Vagina (tissue), 2 donors: ENCODE measurements around the gene MAB21L4. TPM values are rescaled to one million over a fixed set of nuclear protein-coding genes. Genes with fewer than 3 reads are reported as not detected.

ENCODE experiments used
- DNase-seq, 2 donors: peaks; one replicate each; pipeline ENCODE4 v3.0.0-alpha.2; 2017; ENCODE audit errors: extremely low spot score in 2 of 2
- H3K27ac ChIP-seq: fragments of 200-600 bp; sonication (generic); one replicate; pipeline ENCODE4 v1.5.1; 2019
- H3K27me3 ChIP-seq: fragments of 200-600 bp; sonication (generic); one replicate; pipeline ENCODE4 v1.5.1; 2019
- H3K36me3 ChIP-seq, 2 donors: fragments of 200-600 bp; sonication (generic); one replicate each; pipeline ENCODE4 v1.5.1; 2017 to 2019
- H3K4me1 ChIP-seq: fragments of 200-600 bp; sonication (generic); one replicate; pipeline ENCODE4 v1.5.1; 2019
- H3K4me3 ChIP-seq, 2 donors: fragments of 200-600 bp; sonication (generic); 1 replicate in 1 of 2; 2 replicates in 1 of 2; pipeline ENCODE4 v1.5.1; 2016 to 2019
- H3K9me3 ChIP-seq: fragments of 200-600 bp; sonication (generic); one replicate; pipeline ENCODE4 v1.5.1; 2019
- POLR2A ChIP-seq, 2 donors: fragments of 450-650 bp; IDR thresholded peaks; one replicate each; pipeline ENCODE4 v1.6.1; 2017; ENCODE audit warnings: antibody characterized with exemption in 2 of 2, mild to moderate bottlenecking in 2 of 2, moderate library complexity in 2 of 2
- POLR2AphosphoS5 ChIP-seq, 2 donors: sonication (generic); formaldehyde crosslinking; IDR thresholded peaks; one replicate each; pipeline ENCODE4 v1.9.0; 2017; ENCODE audit warnings: antibody characterized with exemption in 2 of 2, mild to moderate bottlenecking in 2 of 2, low read depth in 1 of 2; ENCODE audit not compliant: insufficient read depth in 1 of 2
- intact Hi-C: fragments of 100-400 bp; cut with DNase I; formaldehyde crosslinking; loops from one replicate; pipeline ENCODE4 v1.15.1; 2023
- total RNA-seq: library from RNA; depleted of rRNA; stranded (reverse); fragments of >200 nt; gene quantifications from one replicate; pipeline ENCODE4 v1.2.3, GENCODE V29; 2016
- TF ChIP-seq, protein P1 (sequence below), 3 experiments: fragments of 450-650 bp in 2 of 3; fragments of 200-600 bp in 1 of 3; sonication (generic) in 1 of 3; IDR thresholded peaks; one replicate each; pipeline ENCODE4 v1.5.1; 2017 to 2019; ENCODE audit warnings: antibody characterized with exemption in 3 of 3, mild to moderate bottlenecking in 2 of 3, moderate library complexity in 2 of 3

The MAB21L4 gene
- 21.1 TPM for total RNA-seq

DNA sequence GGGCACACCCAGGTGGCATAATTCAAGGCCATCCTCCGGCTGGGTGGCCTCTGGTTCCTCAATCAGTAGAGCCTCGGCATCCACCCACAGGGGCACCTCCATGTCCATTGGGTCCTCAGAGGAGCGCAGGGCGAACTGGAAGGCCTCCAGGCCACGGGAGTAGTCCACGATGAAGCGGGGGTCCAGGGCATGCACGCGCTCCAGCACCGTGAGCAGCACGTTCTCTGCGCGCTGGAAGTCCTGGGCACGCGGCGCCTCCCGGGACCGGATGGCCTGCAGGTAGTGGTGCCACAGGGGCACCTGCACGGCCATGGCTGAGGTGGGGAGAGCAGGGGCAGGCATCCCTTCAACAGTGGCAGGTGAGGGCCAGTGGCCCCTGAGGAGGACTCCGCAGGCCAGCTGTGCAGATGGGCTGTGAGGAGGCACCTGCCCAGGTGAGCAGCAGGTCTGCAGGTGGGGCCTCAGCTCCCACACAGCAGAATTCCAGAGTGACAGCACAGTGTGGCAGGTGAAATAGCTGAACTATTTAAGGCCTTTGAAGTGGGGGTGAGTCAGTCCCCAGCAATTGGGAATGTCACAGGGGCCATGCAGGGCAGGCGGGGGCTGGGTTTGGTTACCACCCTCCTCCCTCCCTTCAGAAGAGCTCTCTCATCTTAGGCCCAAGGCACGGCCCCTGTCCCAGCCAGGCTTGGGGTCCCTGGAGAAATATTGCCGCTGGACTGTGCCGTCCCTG lies at the start of gene MAB21L4:
Gene MAB21L4, minus strand, starts transcription at position 501 of the 733 bp plus-strand sequence. Its CDS starts 159 bp downstream, at position 342.
- intact Hi-C loops = no loop called here
- no peak for DNase-seq
- H3K9me3 ChIP-seq = no peaks in the 10 kb centered on the region
- no peaks in the 10 kb centered on the region for H3K36me3 ChIP-seq
- H3K4me1 ChIP-seq = peaks cover 47% of the 10 kb centered on the region
- no peak within 1 kb of the TSS for H3K27ac ChIP-seq
- TF ChIP-seq, protein P1, sequence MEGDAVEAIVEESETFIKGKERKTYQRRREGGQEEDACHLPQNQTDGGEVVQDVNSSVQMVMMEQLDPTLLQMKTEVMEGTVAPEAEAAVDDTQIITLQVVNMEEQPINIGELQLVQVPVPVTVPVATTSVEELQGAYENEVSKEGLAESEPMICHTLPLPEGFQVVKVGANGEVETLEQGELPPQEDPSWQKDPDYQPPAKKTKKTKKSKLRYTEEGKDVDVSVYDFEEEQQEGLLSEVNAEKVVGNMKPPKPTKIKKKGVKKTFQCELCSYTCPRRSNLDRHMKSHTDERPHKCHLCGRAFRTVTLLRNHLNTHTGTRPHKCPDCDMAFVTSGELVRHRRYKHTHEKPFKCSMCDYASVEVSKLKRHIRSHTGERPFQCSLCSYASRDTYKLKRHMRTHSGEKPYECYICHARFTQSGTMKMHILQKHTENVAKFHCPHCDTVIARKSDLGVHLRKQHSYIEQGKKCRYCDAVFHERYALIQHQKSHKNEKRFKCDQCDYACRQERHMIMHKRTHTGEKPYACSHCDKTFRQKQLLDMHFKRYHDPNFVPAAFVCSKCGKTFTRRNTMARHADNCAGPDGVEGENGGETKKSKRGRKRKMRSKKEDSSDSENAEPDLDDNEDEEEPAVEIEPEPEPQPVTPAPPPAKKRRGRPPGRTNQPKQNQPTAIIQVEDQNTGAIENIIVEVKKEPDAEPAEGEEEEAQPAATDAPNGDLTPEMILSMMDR (IDR thresholded peaks at IDR 0.05) = no peak
- TF ChIP-seq POLR2A (IDR thresholded peaks at IDR 0.05) (no peak), POLR2AphosphoS5 (IDR thresholded peaks at IDR 0.05; ENCODE audit: insufficient read depth in 1 of 2, low read depth in 1 of 2) (no peak)
- H3K27me3 ChIP-seq = no peaks in the 10 kb centered on the region
- peak within 1 kb of the TSS in 1 of 2 donors; percentile 27 for H3K4me3 ChIP-seq

DNA sequence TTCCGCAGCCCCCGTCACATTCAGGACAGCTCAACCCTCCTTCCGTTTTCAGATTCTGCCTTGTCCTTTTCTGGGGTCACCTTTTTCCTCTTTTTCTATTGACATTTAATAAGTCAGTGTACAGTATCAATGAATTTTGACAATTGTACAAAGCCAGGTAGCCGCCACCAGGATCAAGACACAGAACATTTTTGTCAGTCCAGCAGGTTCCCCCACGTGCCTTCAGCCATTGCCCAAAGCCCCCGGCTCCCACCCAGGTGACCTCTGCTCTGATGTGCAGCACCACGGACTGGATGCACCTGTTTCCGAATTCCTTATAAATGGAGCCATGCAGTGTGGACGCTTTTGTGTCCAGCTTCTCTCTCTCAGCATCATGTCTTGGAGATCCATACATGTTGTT lies 40.1 kb upstream of the MAB21L4 start:
- Histone ChIP-seq H3K4me3 (no peak overlapping the region), H3K4me1 (no peaks in the 10 kb centered on the region), H3K27me3 (no peaks in the 10 kb centered on the region), H3K36me3 (no peaks in the 10 kb centered on the region), H3K9me3 (peaks cover 5% of the 10 kb centered on the region), H3K27ac (no peak overlapping the region)
- intact Hi-C loops = no loop called here
- TF ChIP-seq POLR2A (IDR thresholded peaks at IDR 0.05) (no peak), POLR2AphosphoS5 (IDR thresholded peaks at IDR 0.05; ENCODE audit: insufficient read depth in 1 of 2, low read depth in 1 of 2) (no peak)
- TF ChIP-seq, protein P1 (IDR thresholded peaks at IDR 0.05) = no peak
- no peak for DNase-seq

DNA sequence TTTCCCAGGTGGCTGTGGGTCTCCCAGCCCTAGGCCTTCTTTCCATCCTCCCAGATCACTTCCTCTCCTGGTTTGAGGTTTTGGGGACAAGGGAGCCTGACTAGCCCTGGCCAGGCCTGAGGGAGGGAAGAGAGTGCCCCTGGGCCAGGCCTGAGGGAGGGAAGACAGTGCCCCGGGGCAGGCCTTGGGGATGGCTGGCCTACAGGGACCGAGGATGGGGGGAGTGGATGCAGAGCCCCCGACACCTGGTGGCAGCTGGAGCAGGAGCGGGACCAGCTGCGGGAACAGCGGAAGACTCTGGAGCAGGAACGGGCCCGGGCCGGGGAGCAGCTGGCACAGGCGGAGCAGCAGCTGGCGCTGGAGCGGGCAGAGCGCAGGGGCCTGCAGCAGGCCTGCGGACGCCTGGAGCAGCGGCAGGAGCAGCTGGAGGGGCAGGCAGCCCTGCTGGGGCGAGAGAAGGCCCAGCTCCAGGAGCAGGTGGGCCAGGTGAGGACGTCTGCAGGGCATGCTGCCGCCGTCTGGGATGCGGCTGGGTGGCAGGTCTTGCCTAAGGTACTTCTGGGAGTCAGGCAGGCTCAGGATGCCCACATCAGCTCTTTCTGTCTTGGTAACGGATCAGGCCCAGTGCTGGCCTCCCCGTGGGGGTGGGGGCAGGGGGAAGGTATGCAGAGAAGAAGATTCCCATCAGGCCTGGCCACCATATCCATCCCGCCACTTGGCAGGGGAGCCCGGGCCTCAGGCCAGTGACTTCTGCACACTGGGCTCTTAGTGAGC lies 39.3 kb upstream of the MAB21L4 start:
- H3K27me3 ChIP-seq = no peaks in the 10 kb centered on the region
- intact Hi-C loops = no loop called here
- H3K4me1 ChIP-seq = no peaks in the 10 kb centered on the region
- TF ChIP-seq, protein P1 (IDR thresholded peaks at IDR 0.05) = no peak
- TF ChIP-seq POLR2AphosphoS5 (IDR thresholded peaks at IDR 0.05; ENCODE audit: insufficient read depth in 1 of 2, low read depth in 1 of 2) (no peak), POLR2A (IDR thresholded peaks at IDR 0.05) (no peak)
- no peak overlapping the region for H3K4me3 ChIP-seq
- H3K27ac ChIP-seq = no peak overlapping the region
- H3K9me3 ChIP-seq = peaks cover 5% of the 10 kb centered on the region
- H3K36me3 ChIP-seq = no peaks in the 10 kb centered on the region
- DNase-seq = peak in 1 of 2 donors; percentile 52

DNA sequence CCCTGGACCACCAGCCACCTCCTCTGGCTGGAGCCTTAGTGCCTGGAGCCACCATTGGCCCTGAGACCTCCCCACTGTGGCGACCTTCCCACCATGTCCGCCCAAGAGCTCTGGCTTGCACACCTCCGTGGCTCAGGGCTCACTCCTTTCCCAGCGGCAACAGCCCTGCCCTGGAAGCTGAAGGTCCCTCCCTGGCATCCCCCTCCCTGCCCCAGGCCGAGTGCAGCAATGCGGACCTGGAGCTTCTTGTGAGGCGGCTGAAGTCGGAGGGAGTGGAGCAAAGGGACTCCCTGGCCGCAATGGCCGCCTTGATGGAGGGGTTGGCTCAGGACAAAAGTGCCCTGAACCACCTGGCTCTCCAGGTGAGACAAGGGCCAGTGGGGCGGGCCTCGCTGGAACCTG lies 38.7 kb upstream of the MAB21L4 start:
- no peaks in the 10 kb centered on the region for H3K27me3 ChIP-seq
- peaks cover 5% of the 10 kb centered on the region for H3K9me3 ChIP-seq
- no peaks in the 10 kb centered on the region for H3K36me3 ChIP-seq
- no peak overlapping the region for H3K4me3 ChIP-seq
- intact Hi-C loops = no loop called here
- no peaks in the 10 kb centered on the region for H3K4me1 ChIP-seq
- no peak for TF ChIP-seq POLR2A (IDR thresholded peaks at IDR 0.05)
- TF ChIP-seq, protein P1 (IDR thresholded peaks at IDR 0.05) = no peak
- TF ChIP-seq POLR2AphosphoS5 (IDR thresholded peaks at IDR 0.05; ENCODE audit: insufficient read depth in 1 of 2, low read depth in 1 of 2) = no peak
- H3K27ac ChIP-seq = no peak overlapping the region
- DNase-seq = peak in 1 of 2 donors; percentile 44
